GM21576 (cell line): Measurements from ENCODE around the gene ZNF598.

Source experiments
- ATAC-seq: cut with Tn5 transposase; IDR thresholded peaks from one replicate; pipeline ENCODE4 v1.9.1; 2021; ENCODE audit warnings: mild to moderate bottlenecking, moderate library complexity; ENCODE audit not compliant: unreplicated experiment

Gene ZNF598

GRCh38 chr16:2008009-2008526 is 1.6 kb downstream of the ZNF598 start:
- no peak for ATAC-seq

GRCh38 chr16:2007081-2007836 is 2.4 kb downstream of the ZNF598 start:
- ATAC-seq, result no peak

DNA sequence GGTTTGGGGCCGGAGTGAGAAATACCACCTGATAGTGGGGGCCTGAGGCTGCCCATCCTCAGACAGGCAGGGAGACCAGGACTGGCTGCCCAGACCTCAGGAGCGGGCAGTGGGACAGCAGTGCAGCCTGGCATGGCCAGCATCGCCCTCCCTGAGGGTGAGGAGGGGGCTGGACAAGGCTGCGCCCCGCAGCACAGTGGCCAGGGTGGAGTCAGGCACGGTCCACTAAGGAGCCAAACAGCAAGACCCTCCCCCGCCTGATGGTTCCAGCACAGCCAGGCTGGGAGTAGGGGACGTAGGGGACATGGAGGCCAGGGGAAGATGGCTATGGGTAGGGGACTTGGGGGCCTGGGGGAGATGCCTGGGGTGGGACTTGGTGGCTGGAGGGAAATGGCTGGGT is 3.3 kb downstream of the ZNF598 start:
- ATAC-seq, result no peak

DNA sequence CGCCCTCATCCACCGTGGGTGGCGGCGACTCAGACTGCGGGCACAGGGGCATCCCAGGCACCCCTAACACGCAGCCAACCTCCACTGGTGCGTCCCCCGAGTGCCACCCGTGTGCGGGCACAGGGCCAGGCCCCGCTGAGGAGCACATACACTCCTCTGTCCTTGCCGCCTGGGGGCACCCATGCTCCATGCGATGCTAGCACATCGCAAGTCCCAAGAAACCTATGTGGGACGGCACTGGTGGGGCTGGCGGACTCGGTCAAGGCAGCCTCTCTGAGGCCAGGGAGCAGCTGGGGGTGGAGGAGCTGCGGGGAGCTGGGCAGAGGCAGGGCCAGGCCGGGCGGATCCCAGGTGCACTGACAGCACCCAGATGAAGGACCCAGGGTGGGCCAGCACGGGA is 4.0 kb downstream of the ZNF598 start:
- no peak for ATAC-seq

GRCh38 chr16:2004795-2005517 is 4.7 kb downstream of the ZNF598 start:
- no peak for ATAC-seq

DNA sequence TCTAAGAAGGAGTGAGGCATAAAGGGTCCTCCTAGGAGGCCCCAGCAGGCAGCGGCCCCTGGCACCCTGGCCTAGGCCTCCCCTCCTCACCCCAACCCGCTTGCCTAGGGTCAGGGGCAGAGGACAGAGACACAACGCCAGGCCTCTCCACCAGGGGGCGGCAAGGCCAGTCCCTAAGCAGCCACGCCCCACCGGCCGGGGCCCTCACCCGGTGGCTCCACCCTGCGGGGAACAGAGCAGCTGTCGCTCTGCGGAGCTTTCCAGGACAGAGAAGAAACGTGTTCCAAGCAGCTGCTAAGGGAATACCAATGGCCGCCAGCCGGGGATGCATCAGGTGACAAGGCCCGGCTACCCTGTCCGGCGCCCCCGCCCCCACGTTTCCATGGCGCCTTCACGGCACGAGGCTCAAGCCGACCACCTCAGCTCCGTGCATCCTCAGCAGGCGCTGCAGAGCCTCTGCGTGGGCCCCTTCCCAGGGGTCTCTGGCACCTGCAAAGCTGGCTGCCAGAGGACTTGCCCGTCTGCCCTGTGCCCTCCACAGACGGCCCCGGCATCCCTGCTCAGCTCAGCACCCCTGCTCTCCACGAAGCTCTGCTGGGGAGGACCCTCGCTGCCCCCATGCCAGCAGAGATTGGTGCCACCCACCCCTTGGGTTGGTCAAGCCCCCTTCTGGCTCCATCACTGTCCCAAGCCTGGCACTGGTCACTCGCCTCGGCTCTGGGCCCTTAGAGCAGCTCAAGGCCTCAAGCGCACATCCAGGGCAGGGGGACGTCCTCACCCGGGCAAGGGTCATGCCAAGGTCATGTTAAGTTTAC is 5.6 kb downstream of the ZNF598 start:
- ATAC-seq, result peak; percentile 64

DNA sequence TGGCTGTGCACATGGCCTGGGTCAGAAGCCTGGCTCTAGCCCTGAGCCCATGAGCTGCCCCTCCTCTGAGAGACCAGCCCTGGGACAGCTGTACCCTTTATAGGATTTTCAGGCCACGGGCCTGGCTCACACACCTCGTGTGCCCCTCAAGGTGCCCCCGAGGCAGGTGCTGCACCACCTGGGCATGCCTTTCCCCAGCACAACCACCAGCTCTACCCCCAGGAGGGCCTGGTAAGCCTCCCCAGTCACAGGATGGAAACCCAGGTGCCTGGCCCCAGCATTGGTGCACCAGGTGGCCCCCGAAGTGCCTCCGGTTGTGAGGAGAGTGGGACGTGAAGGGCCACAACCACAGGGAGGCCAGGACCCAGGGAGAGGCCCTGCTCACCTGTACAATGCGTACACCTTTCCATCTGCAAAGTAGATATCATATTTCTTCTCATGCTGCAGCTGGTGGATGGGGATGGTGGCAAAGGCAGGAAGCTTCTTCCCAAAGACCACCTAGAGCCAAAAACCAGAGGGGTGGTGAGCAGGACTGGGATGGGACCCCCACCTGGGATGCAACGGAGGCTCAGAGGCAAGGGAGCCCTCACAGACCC is 6.3 kb downstream of the ZNF598 start:
- no peak for ATAC-seq

DNA sequence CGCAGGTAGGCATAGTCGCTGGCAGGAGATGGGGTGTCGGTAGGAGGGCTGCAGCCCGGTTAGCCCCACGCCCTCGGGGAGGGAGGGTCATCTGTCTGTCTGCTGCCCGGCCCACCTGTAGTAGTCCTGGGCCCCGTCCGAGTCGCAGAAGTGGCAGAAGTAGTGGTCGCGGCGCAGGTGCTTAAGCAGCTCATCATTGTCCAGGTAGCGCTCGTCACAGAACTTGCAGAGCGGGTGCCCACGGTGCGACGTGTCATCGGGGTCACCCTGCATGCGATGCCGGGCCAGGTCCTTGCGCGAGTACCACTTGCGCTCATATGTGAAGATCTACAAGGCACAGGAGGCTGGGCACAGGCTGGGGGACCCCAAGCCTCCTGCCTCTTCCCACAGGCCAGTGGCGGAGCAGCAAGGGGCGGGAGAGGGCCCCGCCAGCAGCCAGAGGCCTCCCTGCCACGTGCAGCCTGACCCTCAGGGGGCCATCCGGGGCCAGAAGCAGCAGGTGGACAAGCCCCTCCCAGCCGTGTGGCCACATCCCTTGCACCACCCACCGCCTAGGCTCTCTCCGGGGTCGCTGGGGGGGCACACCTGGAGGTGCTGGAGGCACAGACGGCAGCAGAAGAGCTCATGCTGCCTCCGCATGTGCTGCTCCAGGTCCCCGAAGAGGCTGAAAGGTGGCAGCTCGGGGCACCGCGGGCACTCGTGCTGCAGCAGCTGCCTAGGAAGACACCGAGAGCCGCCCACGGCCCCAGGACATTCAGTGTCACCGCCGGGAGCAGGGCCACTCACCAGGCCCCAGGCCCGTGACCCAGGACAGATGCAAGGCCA is 7.0 kb downstream of the ZNF598 start:
- no peak for ATAC-seq

GRCh38 chr16:2001456-2002355 is 7.9 kb downstream of the ZNF598 start:
- no peak for ATAC-seq

GRCh38 chr16:2001035-2001434 is 8.6 kb downstream of the ZNF598 start:
- no peak for ATAC-seq

DNA sequence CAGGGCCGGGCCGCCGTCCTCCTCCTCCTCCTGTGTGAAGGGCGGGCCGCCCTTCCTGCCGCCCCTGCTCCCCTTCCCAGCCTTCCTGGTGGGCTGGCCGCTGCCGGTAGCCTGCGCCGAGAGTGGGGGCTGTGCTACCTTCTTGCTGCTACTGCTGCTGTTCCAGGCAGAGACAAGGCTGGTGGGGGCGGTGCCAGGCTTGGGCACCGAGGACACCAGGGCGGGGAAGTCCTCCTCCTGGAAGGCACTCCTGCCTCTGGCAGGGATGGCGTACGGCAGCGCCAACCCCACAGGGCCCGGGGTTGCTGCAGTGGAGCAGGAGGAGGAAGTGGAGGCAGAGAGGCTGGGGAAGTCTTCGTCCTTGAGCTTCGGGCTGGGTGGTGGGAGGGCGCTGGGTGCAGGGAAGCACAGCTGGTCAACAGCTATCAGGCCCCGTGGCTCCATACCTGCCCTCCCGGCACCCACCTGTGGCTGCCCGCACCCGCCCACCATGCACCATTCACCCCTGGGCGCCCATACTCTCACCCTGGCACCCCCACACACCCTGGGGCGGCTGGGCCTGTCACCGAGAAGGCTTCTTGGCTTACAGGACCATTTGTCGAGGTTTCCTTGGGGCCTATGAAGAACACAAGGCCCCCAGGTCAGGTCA is 9.6 kb downstream of the ZNF598 start:
- no peak for ATAC-seq

- no peak for ATAC-seq
Measured at GRCh38 chr16:1998852-1999801, 10.5 kb downstream of the ZNF598 start.

- no peak for ATAC-seq
Measured at GRCh38 chr16:1998360-1998835, 11.2 kb downstream of the ZNF598 start.

GRCh38 chr16:1997494-1998359 is 11.9 kb downstream of the ZNF598 start:
- no peak for ATAC-seq

GRCh38 chr16:1993731-1994131 is 15.9 kb downstream of the ZNF598 start:
- ATAC-seq, result no peak

DNA sequence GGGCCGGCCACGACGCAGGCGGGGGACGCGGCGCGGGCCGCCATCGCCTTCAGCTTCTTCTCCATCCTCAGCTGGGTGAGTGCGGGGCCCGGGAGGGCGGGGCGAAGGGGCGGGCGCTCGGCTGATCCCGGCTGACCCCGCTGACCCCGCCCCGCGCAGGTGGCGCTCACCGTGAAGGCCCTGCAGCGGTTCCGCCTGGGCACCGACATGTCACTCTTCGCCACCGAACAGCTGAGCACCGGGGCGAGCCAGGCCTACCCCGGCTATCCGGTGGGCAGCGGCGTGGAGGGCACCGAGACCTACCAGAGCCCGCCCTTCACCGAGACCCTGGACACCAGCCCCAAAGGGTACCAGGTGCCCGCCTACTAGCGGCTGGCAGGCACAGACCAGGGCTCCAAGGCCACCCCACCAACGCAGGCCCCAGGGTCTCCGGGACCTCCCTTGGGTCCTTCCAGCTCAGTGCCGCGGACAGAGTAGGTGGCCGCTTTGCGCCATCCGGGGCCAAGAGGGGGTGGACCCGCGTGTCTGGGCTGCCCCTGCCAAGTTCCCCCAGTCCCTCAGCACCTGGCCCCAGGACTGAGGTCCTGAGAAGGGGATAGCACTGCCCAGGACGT is 16.8 kb downstream of the ZNF598 start:
- ATAC-seq, result no peak
